ENCODE data around the gene ELF1.

ELF1 gene

GRCh38 chr13:41019578-41020347, 647 bp upstream of the ELF1 start:
- no peaks in the 10 kb centered on the region for H3K27me3 ChIP-seq (ENCODE audit: insufficient read depth, poor library complexity, severe bottlenecking)
- no peak overlapping the region for H3K4me3 ChIP-seq (replicated peaks; ENCODE audit: insufficient read depth, low read length)
- peak overlapping the region; percentile 98 for H3K27ac ChIP-seq (replicated peaks)
- TF ChIP-seq GABPA (IDR thresholded peaks at IDR 0.05; ENCODE audit: low read depth) (no peak), CTCF (IDR thresholded peaks at IDR 0.05; ENCODE audit: insufficient read depth, low read length) (no peak), SPI1 (IDR thresholded peaks at IDR 0.05; ENCODE audit: borderline replicate concordance, low read depth) (no peak), POLR2AphosphoS5 (IDR thresholded peaks at IDR 0.05; ENCODE audit: low read depth) (no peak), REST (IDR thresholded peaks at IDR 0.05; ENCODE audit: insufficient replicate concordance, low read depth) (no peak)
- DNase-seq (ENCODE audit: low read depth in 1 of 2, low spot score in 1 of 2): no peak

DNA sequence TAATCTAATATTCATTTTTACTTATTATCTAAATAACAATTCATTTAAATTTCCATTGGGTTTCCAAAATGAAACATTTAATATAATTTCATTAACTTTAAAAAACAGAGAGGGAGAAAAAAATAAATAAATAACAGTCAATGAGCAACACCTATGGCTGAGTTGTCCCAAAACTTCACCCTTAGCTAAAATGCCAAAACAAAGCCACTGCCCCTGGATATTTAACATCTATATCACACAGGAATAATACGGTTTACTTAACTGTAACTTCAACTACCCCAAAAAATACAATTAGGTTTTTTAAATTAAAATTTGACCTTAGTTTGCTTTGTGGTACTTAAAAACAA, 541 bp downstream of the ELF1 start:
- peak overlapping the region; percentile 63 for H3K4me3 ChIP-seq (replicated peaks; ENCODE audit: insufficient read depth, low read length)
- no peak for DNase-seq (ENCODE audit: low read depth in 1 of 2, low spot score in 1 of 2)
- peak overlapping the region; percentile 98 for H3K27ac ChIP-seq (replicated peaks)
- no peak for TF ChIP-seq POLR2AphosphoS5 (IDR thresholded peaks at IDR 0.05; ENCODE audit: low read depth)
- no peak for TF ChIP-seq GABPA (IDR thresholded peaks at IDR 0.05; ENCODE audit: low read depth)
- TF ChIP-seq REST (IDR thresholded peaks at IDR 0.05; ENCODE audit: insufficient replicate concordance, low read depth): no peak
- TF ChIP-seq SPI1 (IDR thresholded peaks at IDR 0.05; ENCODE audit: borderline replicate concordance, low read depth): no peak
- TF ChIP-seq CTCF (IDR thresholded peaks at IDR 0.05; ENCODE audit: insufficient read depth, low read length): no peak
- H3K27me3 ChIP-seq (ENCODE audit: insufficient read depth, poor library complexity, severe bottlenecking): no peaks in the 10 kb centered on the region

DNA sequence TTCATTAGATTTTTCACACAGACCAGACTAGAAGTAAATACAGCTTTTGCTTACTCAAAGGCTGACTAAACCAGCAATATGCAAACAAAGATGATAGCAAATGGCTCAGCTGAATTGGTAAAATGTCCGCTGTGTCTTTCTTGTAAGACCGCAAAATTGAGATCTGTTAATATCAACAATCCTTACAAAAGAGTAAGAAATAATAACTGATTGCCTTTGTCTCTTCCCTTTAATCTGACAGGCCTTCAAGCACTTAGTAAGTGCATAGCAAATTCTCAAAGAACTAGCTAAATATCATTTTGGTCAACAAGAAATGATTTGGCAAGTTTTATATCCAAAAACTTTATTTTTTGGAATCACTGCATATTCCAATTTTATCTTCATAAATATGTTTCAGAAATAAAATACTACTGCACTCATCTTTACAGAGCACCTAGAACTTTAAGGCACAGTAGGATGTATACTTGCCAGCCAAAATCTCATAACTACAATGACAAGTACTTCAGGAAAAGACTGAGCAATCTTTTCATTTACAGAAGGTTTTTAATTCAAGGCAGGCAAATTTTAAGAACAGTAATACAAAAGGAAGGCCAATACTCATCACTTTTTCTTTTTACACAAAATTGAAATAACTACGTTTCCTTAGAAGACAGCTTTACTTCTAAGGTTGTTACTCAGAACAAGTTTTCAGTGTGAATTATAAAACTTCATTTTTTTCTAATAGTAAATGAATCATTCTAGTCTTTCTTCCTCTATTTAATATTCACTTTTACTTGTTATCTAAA, 1.1 kb downstream of the ELF1 start:
- peak overlapping the region; percentile 63 for H3K4me3 ChIP-seq (replicated peaks; ENCODE audit: insufficient read depth, low read length)

More for the DNA sequence above, 1.1 kb downstream of the ELF1 start:
- TF ChIP-seq REST (IDR thresholded peaks at IDR 0.05; ENCODE audit: insufficient replicate concordance, low read depth) (no peak), POLR2AphosphoS5 (IDR thresholded peaks at IDR 0.05; ENCODE audit: low read depth) (no peak), CTCF (IDR thresholded peaks at IDR 0.05; ENCODE audit: insufficient read depth, low read length) (no peak), GABPA (IDR thresholded peaks at IDR 0.05; ENCODE audit: low read depth) (no peak), SPI1 (IDR thresholded peaks at IDR 0.05; ENCODE audit: borderline replicate concordance, low read depth) (no peak)
- peak overlapping the region; percentile 98 for H3K27ac ChIP-seq (replicated peaks)
- H3K27me3 ChIP-seq (ENCODE audit: insufficient read depth, poor library complexity, severe bottlenecking): no peaks in the 10 kb centered on the region
- DNase-seq (ENCODE audit: low read depth in 1 of 2, low spot score in 1 of 2): no peak

Measured in HL-60 (cell line).